Measurements from ENCODE around the gene MDC1. TPM values are rescaled to one million over a fixed set of nuclear protein-coding genes. Genes with fewer than 3 reads are reported as not detected.

MDC1 gene
- total RNA-seq, 1 donor from 2014 or later: 25.2 TPM

DNA sequence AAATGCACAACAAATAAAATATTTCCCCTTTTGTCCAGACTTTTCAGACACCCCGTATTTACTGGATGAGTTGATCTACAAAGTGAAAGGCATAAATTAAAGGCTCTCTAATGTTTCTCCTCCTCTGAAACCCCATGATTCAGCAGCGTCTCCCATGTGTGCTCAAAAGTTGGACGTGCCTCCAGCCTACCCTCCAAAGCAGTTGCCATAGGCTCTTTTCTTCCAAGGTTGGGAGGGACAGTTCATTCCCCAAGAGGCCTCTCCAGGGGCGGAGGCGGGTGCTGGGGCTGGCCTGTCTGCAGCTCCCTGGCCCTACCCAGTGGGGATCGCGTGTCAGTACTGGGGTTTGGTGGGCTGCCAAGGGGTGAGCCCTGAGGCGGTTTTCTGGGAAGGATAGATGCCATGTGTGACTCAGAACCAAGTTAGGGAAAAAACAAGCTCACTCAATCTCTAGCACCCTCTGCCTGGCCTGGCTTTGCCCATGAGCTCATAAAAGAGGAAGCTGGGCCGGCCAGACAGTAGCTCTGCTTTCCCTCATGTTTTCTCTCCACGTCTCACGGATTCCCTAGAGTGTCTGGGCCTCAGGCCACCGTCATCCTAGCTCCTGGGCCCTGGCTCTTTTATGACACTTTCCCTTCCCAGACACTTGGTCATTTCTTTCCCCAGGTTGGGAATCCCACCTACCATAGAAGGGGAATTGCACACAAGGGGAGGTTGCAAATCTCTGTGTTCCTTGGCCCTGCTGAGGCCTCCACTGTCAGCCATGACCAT, 35.3 kb upstream of the MDC1 start:
- FAIRE-seq (no peak), DNase-seq (ENCODE audit: low read depth) (peak; percentile 100)
- H3K9me3 Mint-ChIP-seq (ENCODE audit: unreplicated experiment): no peaks in the 10 kb centered on the region

DNA sequence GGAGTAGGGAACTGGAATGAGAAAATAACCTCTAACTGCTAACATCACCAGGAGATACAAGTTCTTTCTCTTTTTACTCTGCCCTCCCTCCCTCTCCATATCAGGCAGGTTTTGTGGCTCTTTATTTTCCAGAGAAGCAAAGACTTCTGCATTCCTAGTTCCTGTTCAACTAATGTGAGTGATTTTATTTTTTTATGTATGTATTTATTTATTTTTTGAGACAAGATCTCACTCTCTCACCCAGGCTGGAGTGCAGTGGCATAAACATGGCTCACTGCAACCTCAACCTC, 33.2 kb upstream of the MDC1 start:
- no peak overlapping the region for H3K4me3 ChIP-seq (ENCODE audit: insufficient read depth, low read depth, low read length)
- peaks cover 62% of the 10 kb centered on the region for H3K4me1 ChIP-seq (ENCODE audit: insufficient read depth, low read length)
- H3K27me3 Mint-ChIP-seq (ENCODE audit: low read depth, unreplicated experiment): no peaks in the 10 kb centered on the region
- H4K20me1 ChIP-seq (ENCODE audit: insufficient read depth, low read length): no peaks in the 10 kb centered on the region
- H3K36me3 ChIP-seq (ENCODE audit: insufficient read depth, low read length): no peaks in the 10 kb centered on the region
- peak overlapping the region; percentile 60 for H3K27ac Mint-ChIP-seq (ENCODE audit: unreplicated experiment)
- no peaks in the 10 kb centered on the region for H3K36me3 Mint-ChIP-seq (ENCODE audit: low read depth, unreplicated experiment)
- TF ChIP-seq EZH2 (IDR thresholded peaks at IDR 0.05; ENCODE audit: insufficient read depth, low read length): no peak
- TF ChIP-seq, protein P1, sequence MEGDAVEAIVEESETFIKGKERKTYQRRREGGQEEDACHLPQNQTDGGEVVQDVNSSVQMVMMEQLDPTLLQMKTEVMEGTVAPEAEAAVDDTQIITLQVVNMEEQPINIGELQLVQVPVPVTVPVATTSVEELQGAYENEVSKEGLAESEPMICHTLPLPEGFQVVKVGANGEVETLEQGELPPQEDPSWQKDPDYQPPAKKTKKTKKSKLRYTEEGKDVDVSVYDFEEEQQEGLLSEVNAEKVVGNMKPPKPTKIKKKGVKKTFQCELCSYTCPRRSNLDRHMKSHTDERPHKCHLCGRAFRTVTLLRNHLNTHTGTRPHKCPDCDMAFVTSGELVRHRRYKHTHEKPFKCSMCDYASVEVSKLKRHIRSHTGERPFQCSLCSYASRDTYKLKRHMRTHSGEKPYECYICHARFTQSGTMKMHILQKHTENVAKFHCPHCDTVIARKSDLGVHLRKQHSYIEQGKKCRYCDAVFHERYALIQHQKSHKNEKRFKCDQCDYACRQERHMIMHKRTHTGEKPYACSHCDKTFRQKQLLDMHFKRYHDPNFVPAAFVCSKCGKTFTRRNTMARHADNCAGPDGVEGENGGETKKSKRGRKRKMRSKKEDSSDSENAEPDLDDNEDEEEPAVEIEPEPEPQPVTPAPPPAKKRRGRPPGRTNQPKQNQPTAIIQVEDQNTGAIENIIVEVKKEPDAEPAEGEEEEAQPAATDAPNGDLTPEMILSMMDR (IDR thresholded peaks at IDR 0.05; ENCODE audit: insufficient read depth, low read depth, low read length): no peak
- H3K79me2 ChIP-seq (ENCODE audit: insufficient read depth, low read length): no peaks in the 10 kb centered on the region
- H3K9ac ChIP-seq (ENCODE audit: low read length): peak overlapping the region; percentile 60
- H3K9me3 Mint-ChIP-seq (ENCODE audit: unreplicated experiment): no peaks in the 10 kb centered on the region
- peak overlapping the region; percentile 77 for H3K27ac ChIP-seq (ENCODE audit: low read depth, low read length)
- no peak overlapping the region for H2AFZ ChIP-seq (ENCODE audit: low read depth, low read length)
- H3K27me3 ChIP-seq (ENCODE audit: insufficient read depth, low read length): no peaks in the 10 kb centered on the region
- no peak overlapping the region for H3K4me2 ChIP-seq (ENCODE audit: low read length)
- peak overlapping the region; percentile 50 for H3K4me3 Mint-ChIP-seq (ENCODE audit: unreplicated experiment)
- DNase-seq (ENCODE audit: low read depth) (no peak), FAIRE-seq (no peak)
- peaks cover 47% of the 10 kb centered on the region for H3K4me1 Mint-ChIP-seq (ENCODE audit: low read depth, unreplicated experiment)
- no peaks in the 10 kb centered on the region for H3K9me3 ChIP-seq (ENCODE audit: insufficient read depth, low read depth, low read length)

More for the DNA sequence above, 35.3 kb upstream of the MDC1 start:
- Histone ChIP-seq H2AFZ (ENCODE audit: low read depth, low read length) (no peak overlapping the region), H3K79me2 (ENCODE audit: insufficient read depth, low read length) (no peaks in the 10 kb centered on the region), H3K27me3 (ENCODE audit: insufficient read depth, low read length) (no peaks in the 10 kb centered on the region), H3K27ac (ENCODE audit: low read depth, low read length) (peak overlapping the region; percentile 99), H3K4me3 (ENCODE audit: insufficient read depth, low read depth, low read length) (no peak overlapping the region), H4K20me1 (ENCODE audit: insufficient read depth, low read length) (no peaks in the 10 kb centered on the region), H3K9ac (ENCODE audit: low read length) (peak overlapping the region; percentile 84), H3K36me3 (ENCODE audit: insufficient read depth, low read length) (no peaks in the 10 kb centered on the region), H3K4me1 (ENCODE audit: insufficient read depth, low read length) (peaks cover 62% of the 10 kb centered on the region), H3K9me3 (ENCODE audit: insufficient read depth, low read depth, low read length) (no peaks in the 10 kb centered on the region), H3K4me2 (ENCODE audit: low read length) (peak overlapping the region; percentile 68)
- Mint-ChIP-seq H3K27ac (ENCODE audit: unreplicated experiment) (peak overlapping the region; percentile 98), H3K27me3 (ENCODE audit: low read depth, unreplicated experiment) (no peaks in the 10 kb centered on the region), H3K36me3 (ENCODE audit: low read depth, unreplicated experiment) (no peaks in the 10 kb centered on the region), H3K4me3 (ENCODE audit: unreplicated experiment) (peak overlapping the region; percentile 8), H3K4me1 (ENCODE audit: low read depth, unreplicated experiment) (peaks cover 45% of the 10 kb centered on the region)
- TF ChIP-seq, protein P1 (IDR thresholded peaks at IDR 0.05; ENCODE audit: insufficient read depth, low read depth, low read length): no peak
- TF ChIP-seq EZH2 (IDR thresholded peaks at IDR 0.05; ENCODE audit: insufficient read depth, low read length): no peak

Data from astrocyte (in vitro differentiated cells and primary cell).